GM19372 (cell line): ENCODE data around the gene DLG3.
"Not testable (repeated sequence)": the region's sequence is repeated elsewhere in the genome, so short reads cannot be mapped to it uniquely, and the experiment has no call there.

Experiments used
- ATAC-seq: cut with Tn5 transposase; IDR thresholded peaks from one replicate; pipeline ENCODE4 v1.9.1; 2021; ENCODE audit warnings: mild to moderate bottlenecking, low read depth, moderate library complexity; ENCODE audit not compliant: unreplicated experiment

DLG3 gene

DNA sequence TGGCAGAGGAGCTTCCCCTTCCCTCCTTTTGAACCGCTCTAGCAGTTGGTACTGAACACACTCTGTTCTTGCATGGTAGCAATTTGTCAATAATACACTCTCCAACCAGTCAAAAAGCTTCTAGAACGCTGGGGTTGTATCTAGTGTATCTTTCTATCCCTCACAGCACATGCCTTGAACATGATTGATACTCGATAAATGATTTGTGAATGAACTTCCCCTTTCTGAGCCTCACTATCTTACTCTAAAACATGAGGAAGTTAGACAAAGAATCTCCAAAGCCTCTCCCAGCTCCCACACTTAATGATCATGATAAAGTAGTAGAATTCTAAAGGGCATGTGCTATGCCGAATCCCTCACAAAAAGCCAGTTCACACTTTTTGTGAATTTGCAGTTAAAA, 64.4 kb downstream of the DLG3 start:
- no peak for ATAC-seq

DNA sequence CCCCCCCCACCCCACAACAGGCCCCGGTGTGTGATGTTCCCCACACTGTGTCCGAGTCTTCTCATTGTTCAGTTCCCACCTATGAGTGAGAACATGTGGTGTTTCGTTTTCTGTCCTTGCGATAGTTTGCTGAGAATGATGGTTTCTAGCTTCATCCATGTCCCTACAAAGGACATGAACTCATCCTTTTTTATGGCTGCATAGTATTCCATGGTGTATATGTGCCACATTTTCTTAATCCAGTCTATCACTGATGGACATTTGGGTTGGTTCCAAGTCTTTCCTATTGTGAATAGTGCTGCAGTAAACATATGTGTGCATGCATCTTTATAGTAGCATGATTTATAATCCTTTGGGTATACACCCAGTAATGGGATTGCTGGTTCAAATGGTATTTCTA, 70.6 kb downstream of the DLG3 start:
- ATAC-seq, result not testable (repeated sequence)

DNA sequence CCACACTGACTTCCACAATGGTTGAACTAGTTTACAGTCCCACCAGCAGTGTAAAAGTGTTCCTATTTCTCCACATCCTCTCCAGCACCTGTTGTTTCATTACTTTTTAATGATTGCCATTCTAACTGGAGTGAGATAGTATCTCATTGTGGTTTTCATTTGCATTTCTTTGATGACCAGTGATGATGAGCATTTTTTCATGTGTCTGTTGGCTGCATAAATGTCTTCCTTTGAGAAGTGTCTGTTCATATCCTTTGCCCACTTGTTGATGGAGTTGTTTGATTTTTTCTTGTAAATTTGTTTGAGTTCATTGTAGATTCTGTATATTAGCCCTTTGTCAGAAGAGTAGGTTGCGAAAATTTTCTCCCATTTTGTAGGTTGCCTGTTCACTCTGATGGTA, 71.1 kb downstream of the DLG3 start:
- ATAC-seq, result not testable (repeated sequence)

DNA sequence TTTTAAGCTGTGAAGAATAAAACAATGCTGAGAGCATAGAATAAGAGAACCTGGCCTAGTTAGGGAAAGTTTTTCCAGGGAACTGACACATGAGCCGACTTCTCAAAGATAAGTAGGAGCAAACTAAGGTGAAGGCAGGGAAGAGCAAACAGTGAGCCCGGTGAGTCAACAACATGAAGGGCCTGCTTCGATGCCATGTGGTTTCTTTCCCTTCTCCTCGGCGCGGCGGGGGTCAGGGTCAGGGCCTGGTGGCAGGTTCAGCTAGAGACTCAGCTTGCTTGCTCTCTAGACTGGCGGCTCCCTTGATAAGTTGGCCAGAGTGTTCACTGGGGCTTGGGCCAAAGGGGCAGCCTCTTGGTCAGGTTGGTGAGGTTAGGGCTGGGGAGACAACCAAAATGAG, 81.1 kb downstream of the DLG3 start:
- no peak for ATAC-seq

DNA sequence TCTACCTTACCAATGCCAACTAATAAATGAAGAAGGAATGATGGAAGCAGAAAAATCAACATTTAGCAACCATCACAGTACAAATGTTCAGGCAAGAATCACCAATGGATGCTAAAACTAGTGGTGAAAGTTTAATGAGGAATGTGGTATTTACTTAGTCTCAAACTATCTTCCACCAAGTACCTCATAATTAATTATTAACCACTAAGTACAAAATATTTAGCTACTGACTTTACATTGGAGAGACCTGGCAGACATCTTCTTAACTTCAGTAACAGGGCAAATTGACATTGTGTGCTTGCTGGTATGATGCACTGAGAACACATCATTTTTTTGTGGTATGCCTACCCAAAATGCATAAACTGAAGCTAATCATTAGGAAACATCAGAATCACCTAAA, 82.4 kb downstream of the DLG3 start:
- no peak for ATAC-seq

DNA sequence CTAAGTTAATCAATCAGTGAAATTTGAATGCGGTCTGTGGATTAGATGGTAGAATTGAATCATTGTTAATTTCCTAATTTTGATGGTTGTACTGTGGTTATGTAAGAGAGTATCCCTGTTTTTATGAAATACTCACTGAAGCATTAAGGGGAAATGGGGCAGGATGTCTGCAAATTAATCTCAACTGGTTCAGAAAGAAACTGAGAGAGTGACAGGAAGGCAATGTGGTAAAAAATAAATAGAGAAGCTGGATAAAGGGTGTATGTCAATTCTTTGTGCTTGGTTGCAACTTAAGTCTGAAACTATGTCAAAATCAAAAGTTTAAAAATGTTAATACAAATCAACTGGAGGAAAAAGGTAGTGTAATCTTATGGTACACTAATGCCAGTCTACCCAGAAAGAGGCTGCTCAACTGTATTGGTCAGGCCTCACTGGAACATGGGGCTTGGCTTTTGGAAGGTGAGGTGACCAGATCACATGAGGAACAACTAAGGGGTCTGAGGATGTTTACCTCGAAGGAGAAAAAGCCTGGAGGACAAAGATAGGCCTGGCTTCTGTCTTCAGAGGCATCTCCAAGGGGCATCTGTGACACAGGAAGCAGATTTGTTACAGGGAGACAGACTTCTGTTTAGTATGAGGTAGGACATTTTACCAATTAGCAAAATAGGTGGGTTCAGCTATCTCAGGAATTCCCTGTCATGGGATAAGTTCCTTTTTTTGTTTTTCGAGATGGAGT, 83.1 kb downstream of the DLG3 start:
- ATAC-seq, result no peak

DNA sequence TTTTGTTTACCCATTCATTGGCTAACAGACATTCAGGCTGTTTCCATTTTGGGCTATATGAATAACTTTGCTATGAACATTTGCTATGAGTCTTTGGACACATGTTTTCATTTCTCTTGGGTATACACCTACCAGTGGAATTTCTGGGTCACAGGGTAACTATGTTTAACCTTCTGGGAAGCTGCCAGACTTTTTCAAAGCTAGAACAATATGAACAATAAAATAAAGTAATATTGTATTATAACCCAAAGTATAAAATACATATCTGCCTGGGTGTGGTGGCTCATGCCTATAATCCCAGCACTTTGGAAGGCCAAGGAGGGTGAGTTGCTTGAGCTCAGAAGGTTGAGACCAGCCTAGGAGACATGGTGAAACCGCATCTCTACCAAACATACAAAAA, 90.6 kb downstream of the DLG3 start:
- no peak for ATAC-seq

DNA sequence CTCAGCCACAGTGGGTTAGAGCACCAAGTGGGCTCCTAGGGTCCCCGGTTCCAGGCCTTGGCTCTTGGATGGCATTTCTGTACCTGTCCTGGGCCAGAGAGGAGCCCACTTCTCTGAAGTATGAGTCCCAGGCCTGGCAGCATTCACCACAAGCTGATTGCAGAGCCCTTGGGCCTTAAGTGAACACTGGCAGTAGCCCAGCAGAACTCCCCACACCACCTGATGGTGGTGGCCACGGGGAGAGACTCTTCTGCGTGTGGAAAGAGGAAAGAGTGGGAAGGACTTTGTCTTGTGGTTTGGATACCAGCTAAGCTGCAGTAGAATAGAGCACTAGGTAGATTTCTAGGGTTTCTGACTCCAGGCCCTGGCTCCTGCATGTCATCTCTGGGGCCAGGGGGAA, 104.8 kb downstream of the DLG3 start:
- no peak for ATAC-seq

DNA sequence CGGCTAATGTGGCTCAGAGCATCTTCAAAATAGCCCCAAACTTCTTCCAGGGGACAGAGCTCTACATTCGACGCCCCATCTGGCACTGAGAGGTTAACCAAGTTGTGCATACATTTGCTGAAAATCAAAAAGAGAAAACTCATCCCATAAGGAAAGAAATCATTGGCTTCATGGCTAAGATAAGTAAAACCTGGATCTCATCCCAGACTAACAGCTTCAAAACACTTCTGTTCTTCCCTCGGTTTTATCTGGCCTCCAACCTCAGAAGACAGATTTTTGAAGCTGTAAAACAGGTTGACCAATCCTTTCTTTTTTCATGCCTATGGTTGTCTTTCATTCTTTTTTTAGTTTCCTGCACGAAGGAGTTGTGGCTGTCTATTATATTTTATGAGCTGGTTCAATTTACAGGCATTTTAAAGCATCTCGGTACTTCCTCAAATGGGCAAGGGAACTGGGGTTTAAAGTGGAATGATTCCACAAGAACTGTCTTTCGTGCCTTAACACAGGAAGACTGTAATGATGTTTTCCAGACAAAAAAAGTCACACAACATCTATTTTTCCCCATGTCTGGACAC, 107.6 kb downstream of the DLG3 start:
- ATAC-seq, result no peak

DNA sequence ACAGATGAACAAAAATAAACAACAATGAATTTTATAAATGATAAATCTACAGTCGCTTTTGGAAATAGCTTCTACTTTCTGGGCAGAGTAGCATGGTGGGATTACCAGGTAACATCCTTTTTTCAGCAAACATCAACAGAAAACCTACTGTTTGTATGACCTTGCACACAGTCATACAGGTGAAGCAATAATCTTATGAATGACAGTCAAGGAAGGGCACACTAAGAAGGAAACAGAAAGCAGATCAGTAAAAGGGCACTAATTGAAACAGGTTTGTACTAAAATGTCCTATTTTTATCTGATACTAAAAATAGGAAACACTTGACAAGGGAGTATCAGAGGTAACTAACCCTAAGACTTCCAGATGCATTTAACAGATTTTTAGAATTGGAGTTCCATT, 108.9 kb downstream of the DLG3 start:
- ATAC-seq, result no peak

DNA sequence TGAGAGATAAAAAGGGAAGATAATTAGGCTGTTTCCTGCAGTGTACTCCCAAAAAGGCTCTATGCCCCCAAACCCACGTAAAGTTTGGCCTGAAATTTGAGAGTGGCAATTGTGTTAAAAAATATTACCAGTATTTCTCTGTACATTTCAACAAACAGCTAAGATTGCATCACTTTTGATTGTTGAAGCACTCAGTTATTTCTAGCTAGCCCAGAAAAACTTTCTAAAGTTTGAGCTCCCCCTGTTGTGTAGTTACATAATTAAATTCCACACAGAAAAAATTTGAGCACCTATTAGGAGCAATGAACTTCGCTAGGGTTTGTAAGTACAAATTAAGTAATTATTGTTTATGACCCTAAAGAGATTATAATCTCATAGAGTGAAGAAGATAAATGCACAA, 109.4 kb downstream of the DLG3 start:
- ATAC-seq, result no peak

DNA sequence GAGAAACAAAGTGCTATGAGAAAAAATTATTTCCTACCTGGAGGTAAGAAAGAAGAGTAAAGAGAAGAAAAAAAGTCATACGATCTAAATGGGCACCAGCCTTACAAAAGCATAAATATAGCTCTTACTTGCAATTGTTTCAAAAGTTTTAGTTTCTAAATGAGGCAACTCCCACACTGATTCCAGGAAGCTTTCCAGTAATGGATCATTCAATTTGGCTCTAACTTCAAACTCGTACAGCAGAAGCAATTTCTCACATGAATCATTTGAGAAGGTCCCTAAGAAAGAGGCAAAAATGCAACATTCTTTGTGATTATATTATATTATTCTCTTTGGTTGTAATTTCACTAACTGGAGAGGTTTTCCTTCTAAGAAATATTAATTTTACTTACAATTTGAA, 109.9 kb downstream of the DLG3 start:
- no peak for ATAC-seq

DNA sequence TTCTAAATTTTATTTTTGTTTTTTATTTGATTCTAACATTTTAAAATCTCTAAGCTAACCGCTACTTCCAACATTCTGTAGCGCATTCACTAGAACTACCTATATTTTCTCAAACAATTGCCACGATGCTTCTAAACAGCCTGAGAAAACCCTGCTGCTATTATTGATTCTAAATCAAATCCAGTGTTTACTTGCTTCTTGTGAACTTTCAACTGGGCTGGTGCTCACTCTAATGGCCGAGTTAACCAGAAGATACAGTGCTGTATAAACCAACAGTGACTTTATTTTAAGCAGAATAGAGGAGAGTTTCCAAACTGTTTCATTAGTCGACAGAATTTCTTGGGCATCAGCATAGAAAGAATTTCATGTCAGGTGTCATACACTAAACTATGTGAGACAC, 110.3 kb downstream of the DLG3 start:
- no peak for ATAC-seq
